ENCODE results near the gene NEK1.
A peak's percentile ranks its signal among the peaks of the same experiment; 100 is the strongest.
"Not testable (repeated sequence)": the region's sequence is repeated elsewhere in the genome, so short reads cannot be mapped to it uniquely, and the experiment has no call there.

The NEK1 gene

DNA sequence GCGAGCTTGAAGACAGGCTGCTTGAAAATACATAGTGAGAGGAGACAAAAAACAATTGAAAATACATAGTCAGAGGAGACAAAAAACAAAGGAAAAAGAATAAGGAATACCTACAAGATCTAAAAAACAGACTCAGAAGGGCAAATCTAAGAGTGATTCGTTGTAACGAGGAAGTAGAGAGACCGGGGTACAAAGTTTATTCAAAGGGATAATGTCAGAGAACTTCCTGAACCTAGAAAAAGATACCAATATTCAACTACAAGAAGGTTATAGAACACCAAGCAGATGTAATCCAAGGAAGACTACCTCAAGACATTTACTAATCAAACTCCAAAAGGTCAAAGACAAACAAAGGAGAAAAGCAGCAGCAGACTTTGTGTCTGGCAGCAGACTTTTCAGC is 165.6 kb downstream of the NEK1 start:
- no peak for DNase-seq (ENCODE audit: low read depth)
- no peak overlapping the region for H3K4me3 ChIP-seq (ENCODE audit: low read depth, low read length)

- no peak for DNase-seq (ENCODE audit: low read depth)
- no peak overlapping the region for H3K4me3 ChIP-seq (ENCODE audit: low read depth, low read length)
Observed at GRCh38 chr4:169443748-169444147, 168.6 kb downstream of the NEK1 start.

- H3K4me3 ChIP-seq (ENCODE audit: low read depth, low read length), result no peak overlapping the region
- DNase-seq (ENCODE audit: low read depth), result peak; percentile 46
Observed at GRCh38 chr4:169440446-169440845, 171.9 kb downstream of the NEK1 start.

DNA sequence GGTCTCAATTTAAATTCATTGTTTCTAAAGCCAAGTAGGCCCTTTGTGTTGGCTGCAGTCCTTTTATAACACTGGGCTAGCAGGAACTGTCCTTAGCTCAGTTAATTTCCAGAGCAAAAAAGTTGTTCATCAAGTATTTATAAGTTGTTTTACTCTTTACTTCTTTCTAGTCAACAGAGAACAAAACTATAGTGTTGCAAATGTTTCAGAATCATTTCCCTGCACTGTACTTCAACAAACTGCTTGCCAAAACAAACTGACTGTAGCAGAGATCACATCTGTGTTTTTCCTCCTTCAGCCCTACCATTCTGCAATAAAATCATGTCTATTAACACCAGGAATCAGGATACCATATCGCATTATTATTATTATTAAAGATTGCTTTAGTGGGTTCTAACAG is 173.1 kb downstream of the NEK1 start:
- peak; percentile 25 for DNase-seq (ENCODE audit: low read depth)
- H3K4me3 ChIP-seq (ENCODE audit: low read depth, low read length), result no peak overlapping the region

DNA sequence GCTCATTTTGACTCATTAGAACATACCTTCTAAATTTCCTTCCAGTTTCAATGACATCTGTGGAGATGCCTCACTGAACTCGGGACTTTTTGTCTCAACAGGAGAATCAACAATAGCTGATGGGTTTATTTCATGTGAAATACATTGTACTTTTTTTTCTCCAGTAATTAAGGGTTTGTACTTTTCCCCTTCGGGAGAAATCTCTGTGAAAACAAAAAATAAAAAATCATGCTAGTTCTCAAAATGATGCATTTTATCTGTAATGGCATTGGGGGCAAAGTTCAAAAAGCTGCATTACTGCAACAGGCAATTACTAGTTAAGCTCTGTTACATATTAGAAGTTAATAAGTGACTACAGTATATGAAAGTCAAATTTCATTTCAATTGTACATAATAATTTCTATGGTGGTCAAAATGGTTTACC is 174.3 kb downstream of the NEK1 start:
- H3K4me3 ChIP-seq (ENCODE audit: low read depth, low read length), result no peak overlapping the region
- DNase-seq (ENCODE audit: low read depth), result no peak

GRCh38 chr4:169437299-169438047 is 174.9 kb downstream of the NEK1 start:
- DNase-seq (ENCODE audit: low read depth), result no peak
- no peak overlapping the region for H3K4me3 ChIP-seq (ENCODE audit: low read depth, low read length)

- no peak overlapping the region for H3K4me3 ChIP-seq (ENCODE audit: low read depth, low read length)
- no peak for DNase-seq (ENCODE audit: low read depth)
Observed at GRCh38 chr4:169436734-169437133, 175.6 kb downstream of the NEK1 start.

DNA sequence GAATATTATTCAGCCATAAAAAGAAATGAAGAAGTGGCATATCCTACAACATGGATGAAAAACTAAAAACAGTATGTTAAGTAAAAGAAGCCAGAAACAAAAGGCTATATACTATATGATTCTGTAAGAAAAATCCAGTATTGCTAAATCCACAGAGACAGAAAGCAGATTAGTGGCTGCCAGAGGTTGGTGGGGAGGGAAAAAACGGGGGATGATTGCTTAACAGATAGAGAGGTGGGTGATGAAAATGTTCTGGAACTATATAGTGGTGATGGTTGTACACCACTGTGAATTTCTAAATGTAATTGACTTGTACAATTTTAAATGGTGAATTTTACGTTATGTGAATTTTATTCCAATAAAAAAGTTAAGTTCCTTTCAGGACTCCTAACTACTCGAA is 184.0 kb downstream of the NEK1 start:
- no peak overlapping the region for H3K4me3 ChIP-seq (ENCODE audit: low read depth, low read length)
- DNase-seq (ENCODE audit: low read depth), result no peak

GRCh38 chr4:169427727-169428126 is 184.7 kb downstream of the NEK1 start:
- DNase-seq (ENCODE audit: low read depth); H3K4me3 ChIP-seq (ENCODE audit: low read depth, low read length): not testable (repeated sequence)

GRCh38 chr4:169420291-169420690 is 192.1 kb downstream of the NEK1 start:
- H3K4me3 ChIP-seq (ENCODE audit: low read depth, low read length), result no peak overlapping the region
- no peak for DNase-seq (ENCODE audit: low read depth)

DNA sequence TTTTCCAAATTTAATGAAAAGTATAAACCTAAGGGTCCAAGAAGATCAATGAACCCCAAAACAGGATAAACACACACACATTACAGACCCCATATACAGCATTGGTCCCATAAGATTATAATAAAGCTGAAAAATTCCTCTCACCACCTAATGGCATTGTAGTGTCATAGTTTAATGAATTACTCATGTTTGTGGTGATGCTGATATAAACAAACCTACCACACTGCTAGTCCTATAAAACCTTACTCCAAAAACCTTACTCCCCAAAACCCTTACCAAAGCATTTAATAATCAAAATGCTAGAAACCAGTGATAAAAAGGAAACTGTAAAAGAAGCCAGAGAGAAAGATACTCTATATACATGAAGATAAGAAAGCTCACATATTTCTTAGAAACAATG is 193.5 kb downstream of the NEK1 start:
- H3K4me3 ChIP-seq (ENCODE audit: low read depth, low read length), result no peak overlapping the region
- DNase-seq (ENCODE audit: low read depth), result no peak

GRCh38 chr4:169417629-169418282 is 194.6 kb downstream of the NEK1 start:
- H3K4me3 ChIP-seq (ENCODE audit: low read depth, low read length), result no peak overlapping the region
- no peak for DNase-seq (ENCODE audit: low read depth)

DNA sequence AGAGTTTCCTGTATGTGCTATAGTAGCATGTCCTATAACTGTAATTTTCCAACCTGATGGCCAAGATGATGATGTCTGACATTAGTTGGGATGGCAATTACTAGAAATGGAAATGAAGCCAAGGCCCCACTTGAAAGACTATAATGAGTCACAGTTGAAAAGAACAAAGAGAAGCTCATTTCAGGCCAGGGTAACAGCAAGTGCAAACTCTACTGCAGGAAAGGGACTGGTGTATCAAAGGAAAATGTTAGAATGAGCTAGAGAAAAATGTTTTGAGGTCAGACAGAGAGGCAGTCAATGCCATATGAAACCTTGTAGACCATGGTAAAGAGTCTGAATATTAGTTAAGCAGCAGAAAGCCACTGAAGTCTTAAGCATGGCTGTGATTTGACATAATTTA is 195.4 kb downstream of the NEK1 start:
- no peak overlapping the region for H3K4me3 ChIP-seq (ENCODE audit: low read depth, low read length)
- no peak for DNase-seq (ENCODE audit: low read depth)

- DNase-seq (ENCODE audit: low read depth), result no peak
- H3K4me3 ChIP-seq (ENCODE audit: low read depth, low read length), result no peak overlapping the region
Observed at GRCh38 chr4:169416461-169416860, 195.9 kb downstream of the NEK1 start.

- no peak overlapping the region for H3K4me3 ChIP-seq (ENCODE audit: low read depth, low read length)
- DNase-seq (ENCODE audit: low read depth), result no peak
Observed at GRCh38 chr4:169414913-169415312, 197.5 kb downstream of the NEK1 start.

GRCh38 chr4:169412046-169412445 is 200.3 kb downstream of the NEK1 start:
- H3K4me3 ChIP-seq (ENCODE audit: low read depth, low read length), result no peak overlapping the region
- no peak for DNase-seq (ENCODE audit: low read depth)

DNA sequence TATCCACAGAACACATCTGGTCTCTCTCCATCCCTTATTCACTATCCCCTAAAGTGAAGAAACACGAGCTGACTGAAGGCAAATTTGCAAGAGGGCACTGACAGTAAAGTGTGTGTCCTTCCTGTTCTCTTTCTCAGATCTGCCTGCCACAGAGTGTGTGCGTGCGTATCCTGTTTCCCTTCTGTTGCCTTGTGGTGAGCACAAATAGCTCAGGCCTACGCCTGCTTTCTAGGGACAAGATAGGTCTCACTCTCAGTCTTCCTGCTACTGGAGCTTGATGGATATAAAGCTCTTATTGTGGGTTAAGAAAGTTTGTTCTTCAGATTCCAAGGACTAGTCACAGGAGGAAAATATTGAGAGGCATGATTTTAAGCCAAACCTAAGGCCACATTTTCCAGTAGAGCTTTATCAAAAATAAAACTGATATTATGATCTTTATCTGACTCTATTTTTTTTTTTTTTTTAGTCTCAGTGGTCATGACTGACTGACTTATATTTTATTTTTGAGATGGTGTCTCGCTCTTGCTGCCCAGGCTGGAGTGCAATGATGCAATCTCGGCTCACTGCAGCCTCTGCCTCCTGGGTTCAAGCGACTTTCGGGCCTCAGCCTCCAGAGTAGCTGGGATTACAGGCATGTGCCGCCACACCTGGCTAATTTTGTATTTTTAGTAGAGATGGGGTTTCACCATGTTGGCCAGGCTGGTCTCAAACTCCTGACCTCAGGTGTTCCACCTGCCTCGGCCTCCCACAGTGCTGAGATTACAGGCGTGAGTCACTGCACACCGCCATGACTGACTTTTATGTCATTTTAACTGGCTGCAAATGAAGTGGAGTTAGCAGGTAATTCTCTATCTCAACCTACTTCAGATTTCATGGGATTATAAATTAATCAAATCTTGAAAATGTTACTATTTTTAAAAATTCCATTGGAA is 201.3 kb downstream of the NEK1 start:
- no peak overlapping the region for H3K4me3 ChIP-seq (ENCODE audit: low read depth, low read length)
- DNase-seq (ENCODE audit: low read depth), result peak; percentile 96

DNA sequence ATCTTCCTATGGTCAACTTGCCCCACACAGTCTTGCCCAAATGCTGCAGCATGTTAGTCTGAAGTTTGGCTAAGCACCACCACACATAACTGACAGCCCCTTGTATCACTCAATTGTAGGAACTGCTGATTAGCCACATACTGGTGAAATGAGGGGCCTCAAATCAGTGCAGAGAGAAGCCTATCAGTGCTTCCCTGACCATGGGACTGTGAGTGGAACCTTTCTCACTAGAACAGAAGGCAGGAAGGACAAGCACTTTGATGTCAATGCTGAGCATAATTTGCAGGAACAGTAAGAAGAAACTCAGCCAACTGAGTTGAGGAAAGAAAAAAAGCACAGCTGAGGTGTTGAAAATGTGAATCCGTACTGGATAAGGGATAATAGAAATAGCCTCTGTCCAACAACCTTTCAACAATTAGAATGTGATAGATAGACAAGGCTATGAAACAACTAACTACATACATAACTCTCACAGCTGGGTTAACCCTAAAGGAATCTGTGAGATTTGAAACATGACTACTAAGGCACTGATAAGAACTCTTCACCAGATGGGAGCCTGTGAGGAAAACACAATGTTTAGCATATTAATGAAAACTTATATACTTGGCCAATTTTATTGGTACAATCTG is 205.1 kb downstream of the NEK1 start:
- H3K4me3 ChIP-seq (ENCODE audit: low read depth, low read length), result no peak overlapping the region
- no peak for DNase-seq (ENCODE audit: low read depth)

GRCh38 chr4:169404960-169405359 is 207.4 kb downstream of the NEK1 start:
- DNase-seq (ENCODE audit: low read depth), result peak; percentile 60
- H3K4me3 ChIP-seq (ENCODE audit: low read depth, low read length), result no peak overlapping the region

GRCh38 chr4:169400832-169401231 is 211.6 kb downstream of the NEK1 start:
- no peak overlapping the region for H3K4me3 ChIP-seq (ENCODE audit: low read depth, low read length)
- no peak for DNase-seq (ENCODE audit: low read depth)
